ENCODE data around the gene ATOH8.

ATOH8 gene

GRCh38 chr2:85720533-85720932 is 33.3 kb upstream of the ATOH8 start:
- peaks cover 0 to 6% (median 0%) of the 10 kb centered on the region in 4 donors for H3K4me1 ChIP-seq
- no peak overlapping the region for H3K4me3 ChIP-seq
- TF ChIP-seq CTCF (IDR thresholded peaks at IDR 0.05) = no peak
- H3K27me3 ChIP-seq = no peaks in the 10 kb centered on the region
- no peak for DNase-seq
- no peaks in the 10 kb centered on the region for H3K36me3 ChIP-seq
- intact Hi-C loops (cut with DNase I; ENCODE audit: low total_unique reads) = loop anchor here (10.0 kb wide), 1 partner anchor 354 kb away; no protein-coding TSS in a partner anchor
- no peak overlapping the region for H3K27ac ChIP-seq
- H3K9me3 ChIP-seq = no peaks in the 10 kb centered on the region

- peak in 1 of 2 donors; percentile 54 for DNase-seq
- Histone ChIP-seq H3K36me3 (no peaks in the 10 kb centered on the region), H3K4me1 (peaks cover 0 to 6% (median 0%) of the 10 kb centered on the region in 4 donors), H3K9me3 (no peaks in the 10 kb centered on the region), H3K4me3 (no peak overlapping the region), H3K27ac (no peak overlapping the region), H3K27me3 (no peaks in the 10 kb centered on the region)
- intact Hi-C loops (cut with DNase I; ENCODE audit: low total_unique reads) = loop anchor here (10.0 kb wide), 1 partner anchor 353 kb away; no protein-coding TSS in a partner anchor
- no peak for TF ChIP-seq CTCF (IDR thresholded peaks at IDR 0.05)
Observed at GRCh38 chr2:85721641-85722040, 32.1 kb upstream of the ATOH8 start.

GRCh38 chr2:85722519-85722918 is 31.3 kb upstream of the ATOH8 start:
- Histone ChIP-seq H3K4me3 (no peak overlapping the region), H3K9me3 (no peaks in the 10 kb centered on the region), H3K27me3 (no peaks in the 10 kb centered on the region), H3K36me3 (no peaks in the 10 kb centered on the region), H3K27ac (no peak overlapping the region), H3K4me1 (peaks cover 0 to 6% (median 0%) of the 10 kb centered on the region in 4 donors)
- DNase-seq = peak in 1 of 2 donors; percentile 66
- intact Hi-C loops (cut with DNase I; ENCODE audit: low total_unique reads) = loop anchor here (10.0 kb wide), 1 partner anchor 352 kb away; no protein-coding TSS in a partner anchor
- no peak for TF ChIP-seq CTCF (IDR thresholded peaks at IDR 0.05)

GRCh38 chr2:85723707-85724360 is 30.0 kb upstream of the ATOH8 start:
- no peaks in the 10 kb centered on the region for H3K9me3 ChIP-seq
- no peaks in the 10 kb centered on the region for H3K27me3 ChIP-seq
- no peak for TF ChIP-seq CTCF (IDR thresholded peaks at IDR 0.05)
- intact Hi-C loops (cut with DNase I; ENCODE audit: low total_unique reads) = loop anchor here (10.0 kb wide), 1 partner anchor 351 kb away; no protein-coding TSS in a partner anchor
- H3K27ac ChIP-seq = no peak overlapping the region
- DNase-seq = no peak
- H3K4me1 ChIP-seq = peaks cover 0 to 11% (median 3%) of the 10 kb centered on the region in 4 donors
- H3K36me3 ChIP-seq = no peaks in the 10 kb centered on the region
- H3K4me3 ChIP-seq = no peak overlapping the region

GRCh38 chr2:85724731-85725181 is 29.0 kb upstream of the ATOH8 start:
- peak in 1 of 2 donors; percentile 61 for DNase-seq
- no peak overlapping the region for H3K4me3 ChIP-seq
- H3K27me3 ChIP-seq = no peaks in the 10 kb centered on the region
- no peak for TF ChIP-seq CTCF (IDR thresholded peaks at IDR 0.05)
- no peaks in the 10 kb centered on the region for H3K36me3 ChIP-seq
- peaks cover 0 to 21% (median 7%) of the 10 kb centered on the region in 4 donors for H3K4me1 ChIP-seq
- H3K9me3 ChIP-seq = no peaks in the 10 kb centered on the region
- intact Hi-C loops (cut with DNase I; ENCODE audit: low total_unique reads) = loop anchor here (10.0 kb wide), 1 partner anchor 350 kb away; no protein-coding TSS in a partner anchor
- no peak overlapping the region for H3K27ac ChIP-seq

All from tibial artery (tissue), 4 donors.